WI38 (cell line): Measurements from ENCODE around the gene PIEZO2.

ENCODE experiments used
- H3K4me3 ChIP-seq: 2 replicates; pipeline ENCODE4 v1.5.1; 2011; ENCODE audit warnings: low read depth, mild to moderate bottlenecking, control low read depth, low read length
- CTCF ChIP-seq: IDR thresholded peaks from 2 replicates; pipeline ENCODE4 v1.5.1; 2012; ENCODE audit warnings: low read depth, mild to moderate bottlenecking, control low read depth, low read length

Gene PIEZO2

GRCh38 chr18:11148680-11149440, 509 bp downstream of the PIEZO2 start:
- peak overlapping the region; percentile 60 for H3K4me3 ChIP-seq
- no peak for TF ChIP-seq CTCF

GRCh38 chr18:11147962-11148679, 1.2 kb downstream of the PIEZO2 start:
- no peak for TF ChIP-seq CTCF
- peak overlapping the region; percentile 60 for H3K4me3 ChIP-seq

GRCh38 chr18:11147371-11147951, 1.9 kb downstream of the PIEZO2 start:
- H3K4me3 ChIP-seq = peak overlapping the region; percentile 60
- TF ChIP-seq CTCF = no peak

- peak overlapping the region; percentile 60 for H3K4me3 ChIP-seq
- TF ChIP-seq CTCF = no peak
Measured at GRCh38 chr18:11146947-11147345, 2.4 kb downstream of the PIEZO2 start.

GRCh38 chr18:11146238-11146946, 3.0 kb downstream of the PIEZO2 start:
- no peak for TF ChIP-seq CTCF
- H3K4me3 ChIP-seq = no peak overlapping the region

- no peak for TF ChIP-seq CTCF
- no peak overlapping the region for H3K4me3 ChIP-seq
Measured at GRCh38 chr18:11145413-11146191, 3.8 kb downstream of the PIEZO2 start.
